Lower leg skin (tissue), 3 donors: ENCODE results near the gene TLR3.

Experiments used
- POLR2A ChIP-seq, 2 donors: fragments of 450-650 bp; IDR thresholded peaks; one replicate each; pipeline ENCODE4 v1.6.1; 2016 to 2017; ENCODE audit warnings: antibody characterized with exemption in 2 of 2, mild to moderate bottlenecking in 1 of 2, moderate library complexity in 1 of 2
- TF ChIP-seq, protein P1 (sequence below), 3 donors: fragments of 450-650 bp; IDR thresholded peaks; one replicate each; pipeline ENCODE4 v1.5.1; 2016; ENCODE audit warnings: antibody characterized with exemption in 3 of 3, mild to moderate bottlenecking in 3 of 3, moderate library complexity in 2 of 3

DNA sequence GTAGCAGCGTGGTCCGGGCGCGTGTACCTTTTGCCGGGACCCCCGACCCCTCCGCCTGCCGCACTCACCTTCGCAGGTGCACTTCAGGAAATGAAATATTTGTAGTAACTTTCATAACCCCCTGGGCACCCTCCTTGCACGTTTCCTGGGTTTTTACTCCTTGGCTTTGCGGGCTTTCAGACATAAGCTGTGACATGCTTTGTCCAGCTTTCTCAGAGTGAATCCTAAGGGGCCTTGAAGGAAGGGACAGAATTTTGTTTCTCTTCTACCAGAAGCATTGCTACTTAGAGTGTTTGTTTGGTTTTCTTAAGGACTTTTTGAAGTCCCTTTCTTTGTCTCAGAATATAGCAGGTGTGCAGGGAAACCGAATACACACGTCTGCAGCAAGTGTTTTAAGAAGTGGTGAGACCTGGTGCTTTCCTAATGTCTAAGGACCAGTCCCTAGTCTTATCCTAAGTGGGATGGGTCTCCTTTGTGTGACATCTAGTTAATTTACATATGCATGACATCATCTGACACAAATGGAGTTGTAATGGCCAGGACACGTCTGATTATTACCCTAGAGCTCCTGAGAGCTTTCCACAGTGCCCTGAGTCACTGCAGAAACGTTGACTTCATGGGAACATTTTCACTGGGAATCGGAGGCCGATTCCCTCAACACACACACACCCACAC lies 36.8 kb downstream of the TLR3 start:
- TF ChIP-seq, protein P1, sequence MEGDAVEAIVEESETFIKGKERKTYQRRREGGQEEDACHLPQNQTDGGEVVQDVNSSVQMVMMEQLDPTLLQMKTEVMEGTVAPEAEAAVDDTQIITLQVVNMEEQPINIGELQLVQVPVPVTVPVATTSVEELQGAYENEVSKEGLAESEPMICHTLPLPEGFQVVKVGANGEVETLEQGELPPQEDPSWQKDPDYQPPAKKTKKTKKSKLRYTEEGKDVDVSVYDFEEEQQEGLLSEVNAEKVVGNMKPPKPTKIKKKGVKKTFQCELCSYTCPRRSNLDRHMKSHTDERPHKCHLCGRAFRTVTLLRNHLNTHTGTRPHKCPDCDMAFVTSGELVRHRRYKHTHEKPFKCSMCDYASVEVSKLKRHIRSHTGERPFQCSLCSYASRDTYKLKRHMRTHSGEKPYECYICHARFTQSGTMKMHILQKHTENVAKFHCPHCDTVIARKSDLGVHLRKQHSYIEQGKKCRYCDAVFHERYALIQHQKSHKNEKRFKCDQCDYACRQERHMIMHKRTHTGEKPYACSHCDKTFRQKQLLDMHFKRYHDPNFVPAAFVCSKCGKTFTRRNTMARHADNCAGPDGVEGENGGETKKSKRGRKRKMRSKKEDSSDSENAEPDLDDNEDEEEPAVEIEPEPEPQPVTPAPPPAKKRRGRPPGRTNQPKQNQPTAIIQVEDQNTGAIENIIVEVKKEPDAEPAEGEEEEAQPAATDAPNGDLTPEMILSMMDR (IDR thresholded peaks at IDR 0.05): no peak
- no peak for TF ChIP-seq POLR2A (IDR thresholded peaks at IDR 0.05)
